Panc1 (cell line): ENCODE data around the gene ITGA11. TPM values are rescaled to one million over a fixed set of nuclear protein-coding genes. Genes with fewer than 3 reads are reported as not detected.

Source experiments
- ATAC-seq: fragments of 200-7000 bp; cut with Tn5 transposase; 2 replicates; pipeline ENCODE4 v1.9.1; 2020; ENCODE audit warnings: mild to moderate bottlenecking, moderate library complexity
- BruUV-seq: library from RNA; stranded (reverse); fragments of 400-500 nt; replicated peaks from 2 replicates; lab custom pipeline; 2021; lab: Mats Ljungman, UMichigan
- CTCF ChIA-PET: fragments of 300-600 bp; sonication (Branson Sonifier 250); formaldehyde crosslinking; loops from one replicate; lab custom pipeline; 2022; ENCODE audit warnings: antibody characterized with exemption; lab: Charles Lee
- POLR2A ChIA-PET: fragments of 300-600 bp; sonication (Branson Sonifier 250); formaldehyde crosslinking; loops from one replicate; lab custom pipeline; 2022; ENCODE audit warnings: antibody characterized with exemption; lab: Charles Lee
- DNase-seq: peaks from one replicate; pipeline ENCODE4 v3.0.0-alpha.2; 2010; ENCODE audit warnings: low read depth, low spot score
- H3K27ac ChIP-seq: 2 replicates; pipeline ENCODE4 v1.5.1; 2011; ENCODE audit warnings: mild to moderate bottlenecking, low read length, inconsistent platforms
- H3K27me3 ChIP-seq: fragments of 200-500 bp; sonication (Bioruptor generic); 2 replicates; pipeline ENCODE4 v1.6.0; 2014; ENCODE audit warnings: low read length, inconsistent platforms; ENCODE audit not compliant: control insufficient read depth, insufficient read depth
- H3K36me3 ChIP-seq: fragments of 200-500 bp; sonication (Bioruptor generic); 2 replicates; pipeline ENCODE4 v1.5.1; 2014; ENCODE audit warnings: inconsistent platforms, mild to moderate bottlenecking, low read length, moderate library complexity; ENCODE audit not compliant: control insufficient read depth, insufficient read depth
- H3K4me1 ChIP-seq: 2 replicates; pipeline ENCODE4 v1.5.1; 2011; ENCODE audit warnings: inconsistent platforms, mild to moderate bottlenecking, low read length, moderate library complexity; ENCODE audit not compliant: control insufficient read depth, insufficient read depth
- H3K4me3 ChIP-seq, 2 experiments: 2 replicates each; pipeline ENCODE4 v1.5.1; 2011 to 2012; ENCODE audit warnings: low read depth in 2 of 2, low read length in 2 of 2, mild to moderate bottlenecking in 2 of 2, inconsistent platforms in 1 of 2, moderate library complexity in 1 of 2
- H3K9me3 ChIP-seq: fragments of 200-500 bp; sonication (Bioruptor generic); 2 replicates; pipeline ENCODE4 v1.5.1; 2014; ENCODE audit warnings: low read depth, mild to moderate bottlenecking, inconsistent platforms, low read length, moderate library complexity; ENCODE audit not compliant: control insufficient read depth, insufficient read depth
- CTCF ChIP-seq: fragments of 450-650 bp; IDR thresholded peaks from 2 replicates; pipeline ENCODE4 v1.5.1; 2017; ENCODE audit warnings: mild to moderate bottlenecking
- POLR2AphosphoS5 ChIP-seq: IDR thresholded peaks from 2 replicates; pipeline ENCODE4 v1.6.1; 2012; ENCODE audit warnings: mild to moderate bottlenecking, low read depth, low read length, moderate library complexity
- REST ChIP-seq, 2 experiments: IDR thresholded peaks; 2 replicates each; pipeline ENCODE4 v1.6.1; 2011 to 2012; ENCODE audit warnings: low read depth in 2 of 2, control low read depth in 1 of 2, low read length in 1 of 2, mild to moderate bottlenecking in 1 of 2, moderate library complexity in 1 of 2; ENCODE audit not compliant: insufficient read depth in 1 of 2
- SIN3A ChIP-seq: IDR thresholded peaks from 2 replicates; pipeline ENCODE4 v1.6.1; 2012; ENCODE audit warnings: low read depth, mild to moderate bottlenecking, low read length, moderate library complexity, borderline replicate concordance; ENCODE audit not compliant: insufficient read depth
- TCF7L2 ChIP-seq: IDR thresholded peaks from 2 replicates; pipeline ENCODE4 v1.6.1; 2011; ENCODE audit warnings: mild to moderate bottlenecking, low read depth, low read length, inconsistent platforms
- in situ Hi-C: cut with HindIII; loops from 2 replicates; pipeline ENCODE4 v1.10.0; 2016; ENCODE audit warnings: low sequenced_read_pairs, low pct_unique_long_range_greater_than_20kb
- intact Hi-C: fragments of 100-400 bp; cut with micrococcal nuclease; formaldehyde crosslinking; loops from one replicate; pipeline ENCODE4 v1.10.0; 2022; ENCODE audit not compliant: unreplicated experiment
- total RNA-seq: library from RNA; stranded (reverse); gene quantifications from one replicate; pipeline ENCODE4 v1.2.1, GENCODE V29; 2021; ENCODE audit not compliant: unreplicated experiment

ITGA11 gene
- total RNA-seq, 1 experiment from 2014 or later: 0.28 TPM

- ChIA-PET POLR2A (no interaction called here), CTCF (no interaction called here)
- BruUV-seq: no TSS peak
- Histone ChIP-seq H3K4me1 (no peaks in the 10 kb centered on the region), H3K9me3 (no peaks in the 10 kb centered on the region), H3K36me3 (no peaks in the 10 kb centered on the region), H3K27ac (no peak overlapping the region), H3K27me3 (peaks cover 23% of the 10 kb centered on the region), H3K4me3 (no peak overlapping the region)
- no peak for TF ChIP-seq POLR2AphosphoS5
- no peak for TF ChIP-seq SIN3A
- TF ChIP-seq REST (IDR thresholded peaks at IDR 0.05; ENCODE audit: insufficient read depth in 1 of 2, low read depth in 2 of 2, low read length in 1 of 2): no peak
- TF ChIP-seq CTCF: no peak
- TF ChIP-seq TCF7L2: no peak
- no peak for DNase-seq
- in situ Hi-C loops: no loop called here
- no peak for ATAC-seq
- intact Hi-C loops: no loop called here
These were observed 15.2 kb upstream of the ITGA11 start for GRCh38 chr15:68447209-68447608.

GRCh38 chr15:68445351-68445750 lies 13.4 kb upstream of the ITGA11 start:
- ChIA-PET POLR2A (no interaction called here), CTCF (no interaction called here)
- no peaks in the 10 kb centered on the region for H3K9me3 ChIP-seq
- BruUV-seq: no TSS peak
- no peak for TF ChIP-seq TCF7L2
- TF ChIP-seq POLR2AphosphoS5: no peak
- no peak for TF ChIP-seq CTCF
- no peak for TF ChIP-seq REST (IDR thresholded peaks at IDR 0.05; ENCODE audit: insufficient read depth in 1 of 2, low read depth in 2 of 2, low read length in 1 of 2)
- TF ChIP-seq SIN3A: no peak
- H3K4me1 ChIP-seq: no peaks in the 10 kb centered on the region
- H3K4me3 ChIP-seq: no peak overlapping the region
- intact Hi-C loops: no loop called here
- ATAC-seq (no peak), DNase-seq (no peak)
- peaks cover 13% of the 10 kb centered on the region for H3K27me3 ChIP-seq
- no peak overlapping the region for H3K27ac ChIP-seq
- in situ Hi-C loops: no loop called here
- H3K36me3 ChIP-seq: no peaks in the 10 kb centered on the region
